ENCODE data around the gene KCNQ5.

The KCNQ5 gene

GRCh38 chr6:73194744-73195143, 572.9 kb downstream of the KCNQ5 start:
- Histone ChIP-seq H3K4me3 (ENCODE audit: low read length) (no peak overlapping the region), H3K9ac (ENCODE audit: low read length) (no peak overlapping the region), H3K27ac (ENCODE audit: low read length) (no peak overlapping the region), H3K36me3 (ENCODE audit: control insufficient read depth, low read depth, low read length) (no peaks in the 10 kb centered on the region), H3K9me3 (ENCODE audit: control insufficient read depth, low read depth, low read length) (no peaks in the 10 kb centered on the region), H3K4me1 (ENCODE audit: control insufficient read depth, low read depth, low read length) (peaks cover 9% of the 10 kb centered on the region), H3K27me3 (ENCODE audit: control insufficient read depth, insufficient read depth, low read length) (no peaks in the 10 kb centered on the region)

GRCh38 chr6:73200247-73200646, 578.4 kb downstream of the KCNQ5 start:
- H3K36me3 ChIP-seq (ENCODE audit: control insufficient read depth, low read depth, low read length) = no peaks in the 10 kb centered on the region
- H3K9me3 ChIP-seq (ENCODE audit: control insufficient read depth, low read depth, low read length) = no peaks in the 10 kb centered on the region
- H3K4me3 ChIP-seq (ENCODE audit: low read length) = no peak overlapping the region
- no peaks in the 10 kb centered on the region for H3K27me3 ChIP-seq (ENCODE audit: control insufficient read depth, insufficient read depth, low read length)
- no peak overlapping the region for H3K9ac ChIP-seq (ENCODE audit: low read length)
- peaks cover 12% of the 10 kb centered on the region for H3K4me1 ChIP-seq (ENCODE audit: control insufficient read depth, low read depth, low read length)
- no peak overlapping the region for H3K27ac ChIP-seq (ENCODE audit: low read length)

GRCh38 chr6:73200735-73201134, 578.9 kb downstream of the KCNQ5 start:
- no peak overlapping the region for H3K4me3 ChIP-seq (ENCODE audit: low read length)
- H3K9ac ChIP-seq (ENCODE audit: low read length) = no peak overlapping the region
- no peaks in the 10 kb centered on the region for H3K9me3 ChIP-seq (ENCODE audit: control insufficient read depth, low read depth, low read length)
- no peak overlapping the region for H3K27ac ChIP-seq (ENCODE audit: low read length)
- no peaks in the 10 kb centered on the region for H3K27me3 ChIP-seq (ENCODE audit: control insufficient read depth, insufficient read depth, low read length)
- H3K4me1 ChIP-seq (ENCODE audit: control insufficient read depth, low read depth, low read length) = peaks cover 12% of the 10 kb centered on the region
- no peaks in the 10 kb centered on the region for H3K36me3 ChIP-seq (ENCODE audit: control insufficient read depth, low read depth, low read length)

GRCh38 chr6:73203098-73203497, 581.2 kb downstream of the KCNQ5 start:
- Histone ChIP-seq H3K36me3 (ENCODE audit: control insufficient read depth, low read depth, low read length) (no peaks in the 10 kb centered on the region), H3K9me3 (ENCODE audit: control insufficient read depth, low read depth, low read length) (no peaks in the 10 kb centered on the region), H3K4me3 (ENCODE audit: low read length) (no peak overlapping the region), H3K27me3 (ENCODE audit: control insufficient read depth, insufficient read depth, low read length) (no peaks in the 10 kb centered on the region), H3K9ac (ENCODE audit: low read length) (no peak overlapping the region), H3K4me1 (ENCODE audit: control insufficient read depth, low read depth, low read length) (peaks cover 7% of the 10 kb centered on the region), H3K27ac (ENCODE audit: low read length) (no peak overlapping the region)

GRCh38 chr6:73204252-73204651, 582.4 kb downstream of the KCNQ5 start:
- no peak overlapping the region for H3K4me3 ChIP-seq (ENCODE audit: low read length)
- H3K9me3 ChIP-seq (ENCODE audit: control insufficient read depth, low read depth, low read length) = no peaks in the 10 kb centered on the region
- H3K27ac ChIP-seq (ENCODE audit: low read length) = no peak overlapping the region
- peaks cover 3% of the 10 kb centered on the region for H3K4me1 ChIP-seq (ENCODE audit: control insufficient read depth, low read depth, low read length)
- no peaks in the 10 kb centered on the region for H3K27me3 ChIP-seq (ENCODE audit: control insufficient read depth, insufficient read depth, low read length)
- H3K36me3 ChIP-seq (ENCODE audit: control insufficient read depth, low read depth, low read length) = no peaks in the 10 kb centered on the region
- H3K9ac ChIP-seq (ENCODE audit: low read length) = no peak overlapping the region

- Histone ChIP-seq H3K4me3 (ENCODE audit: low read length) (no peak overlapping the region), H3K4me1 (ENCODE audit: control insufficient read depth, low read depth, low read length) (peaks cover 3% of the 10 kb centered on the region), H3K9me3 (ENCODE audit: control insufficient read depth, low read depth, low read length) (no peaks in the 10 kb centered on the region), H3K27ac (ENCODE audit: low read length) (no peak overlapping the region), H3K36me3 (ENCODE audit: control insufficient read depth, low read depth, low read length) (no peaks in the 10 kb centered on the region), H3K9ac (ENCODE audit: low read length) (no peak overlapping the region), H3K27me3 (ENCODE audit: control insufficient read depth, insufficient read depth, low read length) (no peaks in the 10 kb centered on the region)
Observed at GRCh38 chr6:73207221-73207837, 585.5 kb downstream of the KCNQ5 start.

GRCh38 chr6:73209117-73209516, 587.3 kb downstream of the KCNQ5 start:
- no peaks in the 10 kb centered on the region for H3K36me3 ChIP-seq (ENCODE audit: control insufficient read depth, low read depth, low read length)
- no peak overlapping the region for H3K4me3 ChIP-seq (ENCODE audit: low read length)
- H3K27me3 ChIP-seq (ENCODE audit: control insufficient read depth, insufficient read depth, low read length) = no peaks in the 10 kb centered on the region
- H3K27ac ChIP-seq (ENCODE audit: low read length) = no peak overlapping the region
- H3K9me3 ChIP-seq (ENCODE audit: control insufficient read depth, low read depth, low read length) = no peaks in the 10 kb centered on the region
- no peak overlapping the region for H3K9ac ChIP-seq (ENCODE audit: low read length)
- peaks cover 1% of the 10 kb centered on the region for H3K4me1 ChIP-seq (ENCODE audit: control insufficient read depth, low read depth, low read length)

- no peak overlapping the region for H3K4me3 ChIP-seq (ENCODE audit: low read length)
- H3K27me3 ChIP-seq (ENCODE audit: control insufficient read depth, insufficient read depth, low read length) = no peaks in the 10 kb centered on the region
- no peaks in the 10 kb centered on the region for H3K36me3 ChIP-seq (ENCODE audit: control insufficient read depth, low read depth, low read length)
- H3K9ac ChIP-seq (ENCODE audit: low read length) = no peak overlapping the region
- no peaks in the 10 kb centered on the region for H3K9me3 ChIP-seq (ENCODE audit: control insufficient read depth, low read depth, low read length)
- no peaks in the 10 kb centered on the region for H3K4me1 ChIP-seq (ENCODE audit: control insufficient read depth, low read depth, low read length)
- H3K27ac ChIP-seq (ENCODE audit: low read length) = no peak overlapping the region
Observed at GRCh38 chr6:73216859-73217258, 595.0 kb downstream of the KCNQ5 start.

GRCh38 chr6:73225396-73225795, 603.5 kb downstream of the KCNQ5 start, which contains the start of gene KHDC1L:
Gene KHDC1L (minus strand): TSS chr6:73225496. CDS start chr6:73225408, 88 bp downstream.
- H3K4me1 ChIP-seq (ENCODE audit: control insufficient read depth, low read depth, low read length) = no peaks in the 10 kb centered on the region
- H3K4me3 ChIP-seq (ENCODE audit: low read length) = no peak within 1 kb of the TSS
- H3K9ac ChIP-seq (ENCODE audit: low read length) = no peak within 1 kb of the TSS
- no peaks in the 10 kb centered on the region for H3K36me3 ChIP-seq (ENCODE audit: control insufficient read depth, low read depth, low read length)
- no peaks in the 10 kb centered on the region for H3K9me3 ChIP-seq (ENCODE audit: control insufficient read depth, low read depth, low read length)
- H3K27me3 ChIP-seq (ENCODE audit: control insufficient read depth, insufficient read depth, low read length) = no peaks in the 10 kb centered on the region
- no peak within 1 kb of the TSS for H3K27ac ChIP-seq (ENCODE audit: low read length)

GRCh38 chr6:73227606-73228255, 605.9 kb downstream of the KCNQ5 start:
- H3K27me3 ChIP-seq (ENCODE audit: control insufficient read depth, insufficient read depth, low read length) = no peaks in the 10 kb centered on the region
- no peaks in the 10 kb centered on the region for H3K36me3 ChIP-seq (ENCODE audit: control insufficient read depth, low read depth, low read length)
- H3K27ac ChIP-seq (ENCODE audit: low read length) = no peak overlapping the region
- no peaks in the 10 kb centered on the region for H3K4me1 ChIP-seq (ENCODE audit: control insufficient read depth, low read depth, low read length)
- no peaks in the 10 kb centered on the region for H3K9me3 ChIP-seq (ENCODE audit: control insufficient read depth, low read depth, low read length)
- no peak overlapping the region for H3K9ac ChIP-seq (ENCODE audit: low read length)
- no peak overlapping the region for H3K4me3 ChIP-seq (ENCODE audit: low read length)

- no peak overlapping the region for H3K27ac ChIP-seq (ENCODE audit: low read length)
- no peaks in the 10 kb centered on the region for H3K27me3 ChIP-seq (ENCODE audit: control insufficient read depth, insufficient read depth, low read length)
- H3K36me3 ChIP-seq (ENCODE audit: control insufficient read depth, low read depth, low read length) = no peaks in the 10 kb centered on the region
- H3K9ac ChIP-seq (ENCODE audit: low read length) = no peak overlapping the region
- H3K9me3 ChIP-seq (ENCODE audit: control insufficient read depth, low read depth, low read length) = no peaks in the 10 kb centered on the region
- H3K4me1 ChIP-seq (ENCODE audit: control insufficient read depth, low read depth, low read length) = no peaks in the 10 kb centered on the region
- no peak overlapping the region for H3K4me3 ChIP-seq (ENCODE audit: low read length)
Observed at GRCh38 chr6:73231986-73232391, 610.1 kb downstream of the KCNQ5 start.

GRCh38 chr6:73233048-73233447, 611.2 kb downstream of the KCNQ5 start:
- H3K9me3 ChIP-seq (ENCODE audit: control insufficient read depth, low read depth, low read length) = no peaks in the 10 kb centered on the region
- no peaks in the 10 kb centered on the region for H3K4me1 ChIP-seq (ENCODE audit: control insufficient read depth, low read depth, low read length)
- no peaks in the 10 kb centered on the region for H3K36me3 ChIP-seq (ENCODE audit: control insufficient read depth, low read depth, low read length)
- no peaks in the 10 kb centered on the region for H3K27me3 ChIP-seq (ENCODE audit: control insufficient read depth, insufficient read depth, low read length)
- no peak overlapping the region for H3K9ac ChIP-seq (ENCODE audit: low read length)
- H3K27ac ChIP-seq (ENCODE audit: low read length) = no peak overlapping the region
- H3K4me3 ChIP-seq (ENCODE audit: low read length) = no peak overlapping the region

All from iPS-18a (cell line).